Fibroblast of skin of abdomen (primary cell): Measurements from ENCODE around the gene UTP3.
"Not testable (repeated sequence)": the region's sequence is repeated elsewhere in the genome, so short reads cannot be mapped to it uniquely, and the experiment has no call there.

Source experiments
- DNase-seq: peaks from one replicate; pipeline ENCODE4 v3.0.0-alpha.2; 2013

UTP3 gene

DNA sequence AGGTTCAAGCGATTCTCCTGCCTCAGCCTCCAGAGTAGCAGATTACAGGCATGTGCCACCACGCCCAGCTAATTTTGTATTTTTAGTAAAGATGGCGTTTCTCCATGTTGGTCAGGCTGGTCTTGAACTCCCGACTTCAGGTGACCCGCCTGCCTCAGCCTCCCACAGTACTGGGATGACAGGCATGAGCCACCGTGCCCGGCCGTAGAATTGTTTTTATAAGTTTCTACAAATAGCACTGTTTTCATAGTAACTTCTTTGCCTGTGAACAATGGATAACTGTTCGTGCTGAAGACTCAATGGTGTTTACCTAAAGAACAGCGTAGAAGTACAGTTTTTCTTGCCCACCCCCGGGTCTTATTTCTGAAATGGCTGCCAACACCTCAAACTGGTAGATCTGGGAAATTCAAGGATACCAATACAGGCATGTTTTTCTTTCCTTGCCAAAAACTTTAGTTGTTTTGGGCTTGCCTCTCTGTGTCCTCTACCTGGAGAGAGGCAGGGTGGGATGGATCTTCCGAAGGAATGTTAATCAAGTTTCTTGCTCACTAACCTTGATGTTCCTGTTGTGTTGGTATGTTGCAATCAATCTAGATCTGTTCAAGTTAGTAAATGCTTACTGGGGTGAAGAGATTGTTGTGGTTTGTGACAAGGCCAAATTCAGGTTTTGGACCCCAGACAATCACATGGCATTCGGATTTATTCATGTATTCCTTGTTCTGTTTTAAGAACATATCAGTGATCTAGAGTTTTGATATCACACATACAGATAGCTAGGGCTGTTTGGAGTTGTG, 30.7 kb downstream of the UTP3 start:
- no peak for DNase-seq

GRCh38 chr4:70721747-70722146, 33.4 kb downstream of the UTP3 start, which contains the start of gene RUFY3:
Gene RUFY3, plus strand, starts transcription at chr4:70721964. Its CDS starts 610 bp downstream, at chr4:70722574.
- DNase-seq: peak; percentile 96

DNA sequence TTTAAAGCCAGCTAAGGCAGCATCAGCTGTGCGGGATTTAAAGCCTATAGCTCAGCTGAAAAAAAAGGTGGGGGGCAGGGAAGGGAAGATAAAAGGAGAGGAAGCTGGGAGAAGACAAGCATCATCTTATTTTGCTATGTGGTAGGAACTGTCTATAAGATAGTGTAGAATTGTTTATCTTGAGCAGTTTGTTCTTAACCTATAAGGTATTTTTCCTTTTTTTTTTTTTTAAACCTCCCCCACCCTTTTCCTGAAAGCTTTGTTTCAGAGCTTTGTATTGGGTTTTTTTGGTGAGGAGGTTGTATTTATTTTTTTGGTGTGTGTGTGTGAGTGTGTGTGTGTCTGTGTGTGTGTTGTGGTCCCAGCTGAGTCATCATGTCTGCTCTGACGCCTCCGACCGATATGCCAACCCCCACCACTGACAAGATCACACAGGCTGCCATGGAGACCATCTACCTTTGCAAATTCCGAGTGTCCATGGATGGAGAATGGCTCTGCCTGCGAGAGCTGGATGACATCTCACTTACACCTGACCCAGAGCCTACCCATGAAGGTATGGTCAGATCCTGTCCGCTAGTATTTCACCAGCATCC, 34.0 kb downstream of the UTP3 start:
- DNase-seq: peak; percentile 75

GRCh38 chr4:70724463-70724862, 36.1 kb downstream of the UTP3 start:
- DNase-seq: no peak

DNA sequence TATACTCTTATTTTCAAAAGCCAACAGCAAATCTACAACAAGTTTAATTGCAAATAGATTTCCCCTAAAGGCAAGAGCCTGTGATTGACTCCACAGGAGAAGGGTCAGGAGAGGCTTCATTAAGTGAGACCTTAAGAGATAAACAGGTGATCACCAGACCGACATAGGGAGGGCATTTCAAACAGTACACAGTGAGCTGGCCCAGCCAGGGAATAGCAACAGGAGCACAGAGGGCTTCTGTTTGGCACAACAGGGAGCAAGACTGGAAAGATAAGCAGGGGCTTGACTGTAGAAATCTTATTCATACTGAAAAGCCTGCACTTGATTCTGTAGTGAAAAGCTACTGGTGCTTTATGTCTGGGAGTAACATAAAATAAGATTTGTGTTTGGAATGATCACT, 37.3 kb downstream of the UTP3 start:
- DNase-seq: no peak

DNA sequence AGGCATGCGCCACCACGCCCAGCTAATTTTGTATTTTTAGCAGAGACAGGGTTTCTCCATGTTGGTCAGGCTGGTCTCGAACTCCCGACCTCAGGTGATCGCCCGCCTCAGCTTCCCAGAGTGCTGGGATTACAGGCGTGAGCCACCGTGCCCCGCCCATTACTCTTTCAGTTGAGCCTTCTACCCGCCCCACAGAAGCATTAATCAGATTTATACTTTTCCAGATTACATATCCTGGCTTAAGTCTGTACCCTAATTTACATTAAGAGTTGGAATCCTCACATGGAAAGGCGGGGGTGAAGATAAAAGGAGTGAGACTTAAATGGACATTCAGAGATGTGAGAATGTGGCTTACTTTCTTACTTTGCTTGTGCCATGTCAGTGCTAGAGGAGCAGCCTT, 38.2 kb downstream of the UTP3 start:
- not testable (repeated sequence) for DNase-seq

DNA sequence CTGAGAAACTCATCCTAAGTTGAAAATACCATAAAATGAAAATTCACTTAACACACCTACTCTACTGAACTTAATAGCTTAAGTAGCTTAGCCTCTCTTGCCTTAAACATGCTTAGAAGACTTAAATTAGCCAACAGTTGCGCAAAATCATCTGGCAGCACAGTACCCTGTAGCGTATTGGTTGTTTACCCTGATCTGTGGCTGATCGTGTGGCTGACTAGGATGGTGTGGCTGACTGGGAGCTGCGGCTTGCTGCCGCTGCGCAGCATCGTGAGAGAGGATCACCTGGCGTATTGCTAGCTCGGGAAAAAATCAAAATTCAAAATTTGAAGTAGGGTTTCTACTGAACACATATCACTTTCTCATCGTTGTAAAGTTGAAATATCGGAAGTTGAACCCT, 39.8 kb downstream of the UTP3 start:
- DNase-seq: no peak

- DNase-seq: not testable (repeated sequence)
Observed at GRCh38 chr4:70732878-70733277, 44.5 kb downstream of the UTP3 start.

DNA sequence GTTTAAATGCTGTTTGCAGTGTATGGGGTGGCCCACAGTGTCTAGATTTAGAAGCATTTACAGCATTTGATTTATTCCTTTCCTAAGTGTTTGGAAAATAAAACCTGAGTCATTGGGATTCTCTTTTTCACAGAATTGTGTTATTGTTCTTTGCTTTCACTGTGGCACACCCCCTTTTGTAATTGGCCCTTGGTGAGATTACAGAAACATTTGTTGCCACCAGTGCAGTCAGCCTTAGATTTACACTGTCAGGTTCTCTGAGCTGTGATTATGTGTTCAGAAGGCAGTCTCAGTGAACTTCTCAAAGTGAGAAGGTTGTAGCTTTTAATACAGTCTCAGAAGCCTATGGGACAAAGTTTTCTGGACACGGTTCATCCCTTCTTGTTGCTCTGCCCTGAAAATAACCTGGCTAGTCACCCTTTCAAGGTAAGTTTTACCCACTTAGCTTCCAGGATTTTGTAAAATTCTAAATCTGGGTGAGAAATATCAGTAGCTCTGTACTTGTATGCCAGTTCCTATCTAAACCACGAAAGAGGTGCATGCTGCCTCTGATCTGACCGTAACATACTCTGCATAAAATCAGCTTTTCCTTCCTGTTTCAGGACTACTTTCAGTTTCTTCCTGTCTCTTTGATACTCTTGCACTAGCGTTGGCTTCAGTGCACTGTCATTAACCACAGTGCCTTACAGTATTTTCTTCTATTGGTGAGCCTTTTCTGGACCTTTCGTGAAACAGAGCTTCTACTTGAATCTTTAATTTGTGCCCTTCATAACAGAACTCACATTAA, 46.0 kb downstream of the UTP3 start:
- DNase-seq: peak; percentile 21

GRCh38 chr4:70734971-70735370, 46.6 kb downstream of the UTP3 start:
- DNase-seq: no peak

GRCh38 chr4:70735915-70736314, 47.6 kb downstream of the UTP3 start:
- peak; percentile 60 for DNase-seq

- DNase-seq: no peak
Observed at GRCh38 chr4:70737006-70737405, 48.7 kb downstream of the UTP3 start.

DNA sequence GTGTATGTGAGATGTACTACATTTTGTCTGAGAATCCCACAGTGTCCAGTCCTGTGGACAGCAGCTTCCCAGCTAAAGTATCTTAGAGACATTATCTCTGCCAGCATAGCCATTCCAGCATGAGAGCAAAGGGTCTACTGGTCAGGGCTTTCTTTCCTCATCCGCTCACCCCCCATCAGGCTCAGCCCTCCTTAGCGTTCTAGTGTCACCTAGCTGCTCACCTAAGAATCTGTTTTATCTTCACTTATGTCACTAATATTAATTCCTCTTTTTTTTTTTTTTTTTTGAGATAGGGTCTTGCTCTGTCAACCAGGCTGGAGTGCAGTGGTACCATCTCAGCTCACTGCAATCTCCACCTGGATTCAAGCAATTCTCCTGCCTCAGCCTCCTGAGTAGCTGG, 49.1 kb downstream of the UTP3 start:
- no peak for DNase-seq

DNA sequence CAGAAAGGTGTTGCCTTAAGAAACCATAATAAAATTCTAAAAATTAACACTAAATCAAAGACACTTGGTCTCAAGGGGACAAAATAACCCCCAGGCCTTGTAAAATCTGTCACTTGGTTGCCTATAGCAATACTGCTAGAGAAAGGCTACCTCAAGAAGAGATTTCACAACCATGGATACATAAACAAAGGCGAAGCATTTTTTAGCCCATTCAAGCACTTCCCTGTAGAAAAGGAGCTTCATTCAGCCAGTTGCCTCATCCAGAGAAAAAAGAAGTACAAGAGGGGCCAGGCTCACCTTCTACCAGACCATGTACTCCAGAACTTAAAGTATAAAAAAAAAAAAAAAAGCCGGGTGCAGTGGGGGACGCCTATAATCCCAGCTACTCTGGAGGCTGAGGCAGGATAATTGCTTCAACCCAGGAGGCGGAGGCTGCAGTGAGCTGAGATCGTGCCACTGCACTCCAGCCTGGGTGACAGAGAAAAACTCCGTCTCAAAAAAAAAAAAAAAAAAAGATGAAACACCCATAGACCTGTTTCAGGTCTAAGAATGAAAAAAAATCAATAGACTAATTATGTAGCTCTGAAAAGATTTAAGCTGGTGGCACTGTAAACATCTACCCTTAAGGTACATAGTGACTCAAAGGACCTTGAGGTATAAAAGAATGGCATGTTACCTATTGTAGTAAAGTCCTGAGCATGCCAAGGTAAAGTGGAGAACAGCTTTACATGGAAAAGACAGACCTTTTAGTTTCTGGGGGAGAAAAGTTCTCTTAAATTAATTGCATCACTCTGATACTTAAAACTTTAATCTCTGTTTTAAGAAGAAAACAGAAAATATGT, 51.4 kb downstream of the UTP3 start:
- DNase-seq: no peak
